HG02678 (cell line): ENCODE data around the gene ZNF268.
A peak's percentile ranks its signal among the peaks of the same experiment; 100 is the strongest.

Source experiments
- ATAC-seq: cut with Tn5 transposase; IDR thresholded peaks from one replicate; pipeline ENCODE4 v1.9.1; 2021; ENCODE audit warnings: mild to moderate bottlenecking, moderate library complexity; ENCODE audit not compliant: unreplicated experiment

ZNF268 gene

GRCh38 chr12:133181238-133181959, at the start of gene ZNF268:
Gene ZNF268 (plus strand): TSS chr12:133181495. CDS start chr12:133181998, 503 bp downstream.
- ATAC-seq: peak; percentile 94

- ATAC-seq: no peak
Measured at GRCh38 chr12:133135747-133136146, 45.5 kb upstream of the ZNF268 start.

GRCh38 chr12:133145981-133146380, 35.3 kb upstream of the ZNF268 start:
- ATAC-seq: no peak

GRCh38 chr12:133156125-133156690, 25.1 kb upstream of the ZNF268 start:
- ATAC-seq: no peak

- no peak for ATAC-seq
Measured at GRCh38 chr12:133165776-133166175, 15.5 kb upstream of the ZNF268 start.

- ATAC-seq: no peak
Measured at GRCh38 chr12:133172491-133172890, 8.8 kb upstream of the ZNF268 start.

GRCh38 chr12:133174901-133175300, 6.4 kb upstream of the ZNF268 start:
- ATAC-seq: no peak

- no peak for ATAC-seq
Measured at GRCh38 chr12:133180669-133181068, 626 bp upstream of the ZNF268 start.

- no peak for ATAC-seq
Measured at GRCh38 chr12:133190176-133190575, 8.9 kb downstream of the ZNF268 start.

GRCh38 chr12:133192847-133193246, 11.6 kb downstream of the ZNF268 start:
- no peak for ATAC-seq

GRCh38 chr12:133201888-133202287, 20.6 kb downstream of the ZNF268 start:
- ATAC-seq: no peak

GRCh38 chr12:133202493-133203343, 21.4 kb downstream of the ZNF268 start:
- no peak for ATAC-seq

- ATAC-seq: no peak
Measured at GRCh38 chr12:133203344-133204263, 22.3 kb downstream of the ZNF268 start.

GRCh38 chr12:133204264-133204603, 22.9 kb downstream of the ZNF268 start:
- no peak for ATAC-seq

- no peak for ATAC-seq
Measured at GRCh38 chr12:133206390-133206789, 25.1 kb downstream of the ZNF268 start.

GRCh38 chr12:133215724-133216123, 34.4 kb downstream of the ZNF268 start:
- no peak for ATAC-seq

- ATAC-seq: no peak
Measured at GRCh38 chr12:133217219-133217618, 35.9 kb downstream of the ZNF268 start.

- ATAC-seq: no peak
Measured at GRCh38 chr12:133220521-133220920, 39.2 kb downstream of the ZNF268 start.

GRCh38 chr12:133221241-133221640, 39.9 kb downstream of the ZNF268 start:
- no peak for ATAC-seq

- no peak for ATAC-seq
Measured at GRCh38 chr12:133222211-133222610, 40.9 kb downstream of the ZNF268 start.

GRCh38 chr12:133225527-133225926, 44.2 kb downstream of the ZNF268 start:
- ATAC-seq: no peak
